PFSK-1 (cell line): ENCODE measurements around the gene AK3.

Source experiments
- POLR2AphosphoS5 ChIP-seq: IDR thresholded peaks from 2 replicates; pipeline ENCODE4 v1.6.1; 2012; ENCODE audit warnings: low read depth, mild to moderate bottlenecking, control low read depth, low read length, moderate library complexity
- SIN3A ChIP-seq: IDR thresholded peaks from 2 replicates; pipeline ENCODE4 v1.6.1; 2012; ENCODE audit warnings: mild to moderate bottlenecking, low read length, moderate library complexity, borderline replicate concordance; ENCODE audit not compliant: insufficient read depth
- TAF1 ChIP-seq: IDR thresholded peaks from 2 replicates; pipeline ENCODE4 v1.6.1; 2012; ENCODE audit warnings: low read length, control low read depth, borderline replicate concordance; ENCODE audit not compliant: insufficient read depth
- TF ChIP-seq, protein P1 (sequence below), 2 experiments: IDR thresholded peaks; 2 replicates each; pipeline versions ENCODE4 v1.6.1 to v1.8.0; 2011 to 2012; ENCODE audit warnings: low read depth in 2 of 2, low read length in 2 of 2, control low read depth in 1 of 2, inconsistent platforms in 1 of 2, mild to moderate bottlenecking in 1 of 2, moderate library complexity in 1 of 2; ENCODE audit not compliant: insufficient read depth in 1 of 2

The AK3 gene

DNA sequence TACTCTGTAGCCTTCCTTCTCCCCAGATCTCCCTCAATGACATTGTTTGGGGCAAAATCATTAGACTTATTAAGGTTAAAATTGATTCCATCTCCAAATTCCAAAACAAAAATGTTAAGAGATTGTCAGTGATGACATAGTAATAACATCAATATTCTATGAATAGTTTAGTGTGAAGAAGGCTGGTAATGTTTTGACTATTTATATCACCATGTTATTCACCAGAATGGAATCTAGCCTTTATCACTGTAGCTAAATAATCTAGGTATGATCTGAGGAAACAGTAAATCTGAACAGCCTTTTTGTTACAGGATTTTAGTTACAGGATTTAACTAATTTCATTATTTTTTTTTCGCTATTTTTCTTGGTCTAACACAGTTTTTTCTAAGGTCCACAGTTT, 79.8 kb downstream of the AK3 start:
- TF ChIP-seq POLR2AphosphoS5 (no peak), TAF1 (no peak), SIN3A (no peak)
- TF ChIP-seq, protein P1, sequence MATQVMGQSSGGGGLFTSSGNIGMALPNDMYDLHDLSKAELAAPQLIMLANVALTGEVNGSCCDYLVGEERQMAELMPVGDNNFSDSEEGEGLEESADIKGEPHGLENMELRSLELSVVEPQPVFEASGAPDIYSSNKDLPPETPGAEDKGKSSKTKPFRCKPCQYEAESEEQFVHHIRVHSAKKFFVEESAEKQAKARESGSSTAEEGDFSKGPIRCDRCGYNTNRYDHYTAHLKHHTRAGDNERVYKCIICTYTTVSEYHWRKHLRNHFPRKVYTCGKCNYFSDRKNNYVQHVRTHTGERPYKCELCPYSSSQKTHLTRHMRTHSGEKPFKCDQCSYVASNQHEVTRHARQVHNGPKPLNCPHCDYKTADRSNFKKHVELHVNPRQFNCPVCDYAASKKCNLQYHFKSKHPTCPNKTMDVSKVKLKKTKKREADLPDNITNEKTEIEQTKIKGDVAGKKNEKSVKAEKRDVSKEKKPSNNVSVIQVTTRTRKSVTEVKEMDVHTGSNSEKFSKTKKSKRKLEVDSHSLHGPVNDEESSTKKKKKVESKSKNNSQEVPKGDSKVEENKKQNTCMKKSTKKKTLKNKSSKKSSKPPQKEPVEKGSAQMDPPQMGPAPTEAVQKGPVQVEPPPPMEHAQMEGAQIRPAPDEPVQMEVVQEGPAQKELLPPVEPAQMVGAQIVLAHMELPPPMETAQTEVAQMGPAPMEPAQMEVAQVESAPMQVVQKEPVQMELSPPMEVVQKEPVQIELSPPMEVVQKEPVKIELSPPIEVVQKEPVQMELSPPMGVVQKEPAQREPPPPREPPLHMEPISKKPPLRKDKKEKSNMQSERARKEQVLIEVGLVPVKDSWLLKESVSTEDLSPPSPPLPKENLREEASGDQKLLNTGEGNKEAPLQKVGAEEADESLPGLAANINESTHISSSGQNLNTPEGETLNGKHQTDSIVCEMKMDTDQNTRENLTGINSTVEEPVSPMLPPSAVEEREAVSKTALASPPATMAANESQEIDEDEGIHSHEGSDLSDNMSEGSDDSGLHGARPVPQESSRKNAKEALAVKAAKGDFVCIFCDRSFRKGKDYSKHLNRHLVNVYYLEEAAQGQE (IDR thresholded peaks at IDR 0.05; ENCODE audit: insufficient read depth in 1 of 2, low read depth in 2 of 2, low read length in 2 of 2): no peak
